PC-9 (cell line): ENCODE data around the gene SPANXN2. TPM values are rescaled to one million over a fixed set of nuclear protein-coding genes. Genes with fewer than 3 reads are reported as not detected.
A peak's percentile ranks its signal among the peaks of the same experiment; 100 is the strongest.

ENCODE experiments used
- BruUV-seq: library from RNA; stranded (reverse); fragments of 400-500 nt; replicated peaks from 2 replicates; lab custom pipeline; 2021; lab: Mats Ljungman, UMichigan
- CTCF ChIA-PET: fragments of 300-600 bp; sonication (Branson Sonifier 250); formaldehyde crosslinking; loops from one replicate; lab custom pipeline; 2022; ENCODE audit warnings: antibody characterized with exemption; lab: Charles Lee
- POLR2A ChIA-PET: fragments of 300-600 bp; sonication (Branson Sonifier 250); formaldehyde crosslinking; loops from one replicate; lab custom pipeline; 2022; ENCODE audit warnings: antibody characterized with exemption; ENCODE audit not compliant: unreplicated experiment; lab: Charles Lee
- DNase-seq, 2 experiments: peaks; one replicate each; pipeline versions ENCODE4 v3.0.0 to v3.0.0-alpha.2; 2015 to 2022; ENCODE audit warnings: mixed read lengths in 1 of 2
- H2AFZ ChIP-seq: fragments of 200-600 bp; sonication (generic); 2 replicates; pipeline ENCODE4 v1.8.1; 2017; ENCODE audit warnings: antibody characterized with exemption
- H3F3A ChIP-seq: fragments of 200-600 bp; sonication (generic); 2 replicates; pipeline ENCODE4 v1.8.1; 2017; ENCODE audit warnings: antibody characterized with exemption, mild to moderate bottlenecking, low read depth; ENCODE audit not compliant: insufficient read depth
- H3K27ac ChIP-seq: fragments of 200-600 bp; sonication (generic); 2 replicates; pipeline ENCODE4 v1.6.1; 2016; ENCODE audit warnings: mixed run types
- H3K27me3 ChIP-seq: fragments of 200-600 bp; sonication (generic); 2 replicates; pipeline ENCODE4 v1.6.1; 2016; ENCODE audit warnings: low read depth, mixed run types; ENCODE audit not compliant: insufficient read depth
- H3K36me3 ChIP-seq: fragments of 200-600 bp; sonication (generic); 2 replicates; pipeline ENCODE4 v1.6.1; 2016; ENCODE audit warnings: low read depth, mixed run types
- H3K4me1 ChIP-seq: fragments of 200-600 bp; sonication (generic); replicated peaks from 2 replicates; pipeline ENCODE4 v1.6.1; 2016; ENCODE audit warnings: mixed run types; ENCODE audit not compliant: insufficient read depth
- H3K4me2 ChIP-seq: fragments of 200-600 bp; sonication (generic); 2 replicates; pipeline ENCODE4 v1.6.1; 2017; ENCODE audit warnings: mixed run types
- H3K4me3 ChIP-seq: fragments of 200-600 bp; sonication (generic); 2 replicates; pipeline ENCODE4 v1.6.1; 2016; ENCODE audit warnings: mixed run types
- H3K79me2 ChIP-seq: fragments of 200-600 bp; sonication (generic); 2 replicates; pipeline ENCODE4 v1.6.1; 2017; ENCODE audit warnings: low read depth, mixed run types
- H3K9me2 ChIP-seq: fragments of 200-600 bp; sonication (generic); 2 replicates; pipeline ENCODE4 v1.8.1; 2017; ENCODE audit warnings: mild to moderate bottlenecking; ENCODE audit not compliant: insufficient read depth
- H3K9me3 ChIP-seq: fragments of 200-600 bp; sonication (generic); 2 replicates; pipeline ENCODE4 v1.8.1; 2016; ENCODE audit warnings: low read depth; ENCODE audit not compliant: insufficient read depth
- H4K20me1 ChIP-seq: fragments of 200-600 bp; sonication (generic); 2 replicates; pipeline ENCODE4 v1.8.1; 2017; ENCODE audit not compliant: insufficient read depth
- EZH2 ChIP-seq: fragments of 200-600 bp; sonication (generic); IDR thresholded peaks from 2 replicates; pipeline ENCODE4 v1.8.0; 2017; ENCODE audit warnings: antibody characterized with exemption, low read depth
- intact Hi-C: fragments of 100-400 bp; cut with micrococcal nuclease; formaldehyde crosslinking; loops from one replicate; pipeline ENCODE4 v1.10.0; 2022; ENCODE audit not compliant: unreplicated experiment
- total RNA-seq: library from RNA; stranded (reverse); gene quantifications from 2 replicates; pipeline ENCODE4 v1.2.3, GENCODE V29; 2021
- TF ChIP-seq, protein P1 (sequence below): fragments of 200-600 bp; sonication (generic); conservative IDR thresholded peaks from 2 replicates; pipeline ENCODE4 v1.6.1; 2017; ENCODE audit warnings: mixed run types, antibody characterized with exemption, mild to moderate bottlenecking, moderate library complexity

Gene SPANXN2
- total RNA-seq, 1 experiment from 2014 or later, result not detected

GRCh38 chrX:143664302-143664701, 56.2 kb downstream of the SPANXN2 start:
- Histone ChIP-seq H2AFZ (no peak overlapping the region), H3K4me2 (no peak overlapping the region), H3K79me2 (no peaks in the 10 kb centered on the region), H3K9me3 (no peaks in the 10 kb centered on the region), H3F3A (no peaks in the 10 kb centered on the region), H3K4me3 (no peak overlapping the region), H3K36me3 (no peaks in the 10 kb centered on the region), H3K9me2 (no peaks in the 10 kb centered on the region), H3K27ac (no peak overlapping the region), H4K20me1 (no peaks in the 10 kb centered on the region), H3K27me3 (no peaks in the 10 kb centered on the region), H3K4me1 (no peaks in the 10 kb centered on the region)
- ChIA-PET CTCF (no interaction called here), POLR2A (no interaction called here)
- no peak for TF ChIP-seq EZH2
- TF ChIP-seq, protein P1, sequence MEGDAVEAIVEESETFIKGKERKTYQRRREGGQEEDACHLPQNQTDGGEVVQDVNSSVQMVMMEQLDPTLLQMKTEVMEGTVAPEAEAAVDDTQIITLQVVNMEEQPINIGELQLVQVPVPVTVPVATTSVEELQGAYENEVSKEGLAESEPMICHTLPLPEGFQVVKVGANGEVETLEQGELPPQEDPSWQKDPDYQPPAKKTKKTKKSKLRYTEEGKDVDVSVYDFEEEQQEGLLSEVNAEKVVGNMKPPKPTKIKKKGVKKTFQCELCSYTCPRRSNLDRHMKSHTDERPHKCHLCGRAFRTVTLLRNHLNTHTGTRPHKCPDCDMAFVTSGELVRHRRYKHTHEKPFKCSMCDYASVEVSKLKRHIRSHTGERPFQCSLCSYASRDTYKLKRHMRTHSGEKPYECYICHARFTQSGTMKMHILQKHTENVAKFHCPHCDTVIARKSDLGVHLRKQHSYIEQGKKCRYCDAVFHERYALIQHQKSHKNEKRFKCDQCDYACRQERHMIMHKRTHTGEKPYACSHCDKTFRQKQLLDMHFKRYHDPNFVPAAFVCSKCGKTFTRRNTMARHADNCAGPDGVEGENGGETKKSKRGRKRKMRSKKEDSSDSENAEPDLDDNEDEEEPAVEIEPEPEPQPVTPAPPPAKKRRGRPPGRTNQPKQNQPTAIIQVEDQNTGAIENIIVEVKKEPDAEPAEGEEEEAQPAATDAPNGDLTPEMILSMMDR, result peak; percentile 79
- no peak for DNase-seq
- intact Hi-C loops, result loop anchor here (1.0 kb wide), 1 partner anchor 1526 kb away; no protein-coding TSS in a partner anchor
- no TSS peak for BruUV-seq

DNA sequence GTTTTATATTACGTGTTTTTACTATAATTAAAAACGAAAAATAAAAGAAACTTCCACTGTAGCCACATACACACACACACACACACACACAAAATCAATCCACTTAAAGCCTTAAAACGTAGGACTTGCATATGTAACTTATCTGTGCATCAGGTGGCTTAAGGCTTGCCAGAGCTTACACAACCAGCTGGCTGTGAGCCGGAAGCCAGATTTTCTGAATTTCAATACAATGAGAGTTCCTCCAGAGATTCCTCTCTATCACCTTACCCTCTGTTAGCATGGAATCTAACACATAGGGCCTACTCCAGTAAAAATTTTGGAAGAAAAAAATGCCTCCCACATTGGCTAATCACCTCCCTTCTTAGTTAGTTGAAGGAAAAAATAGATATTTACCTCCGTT, 56.8 kb downstream of the SPANXN2 start:
- H3F3A ChIP-seq, result no peaks in the 10 kb centered on the region
- H3K4me1 ChIP-seq, result no peaks in the 10 kb centered on the region
- H3K9me2 ChIP-seq, result no peaks in the 10 kb centered on the region
- no peaks in the 10 kb centered on the region for H3K9me3 ChIP-seq
- H3K4me2 ChIP-seq, result no peak overlapping the region
- no peaks in the 10 kb centered on the region for H3K36me3 ChIP-seq
- BruUV-seq, result no TSS peak
- intact Hi-C loops, result loop anchor here (1.0 kb wide), 1 partner anchor 1527 kb away; no protein-coding TSS in a partner anchor
- ChIA-PET POLR2A (no interaction called here), CTCF (no interaction called here)
- no peak for DNase-seq
- H4K20me1 ChIP-seq, result no peaks in the 10 kb centered on the region
- no peak overlapping the region for H2AFZ ChIP-seq
- TF ChIP-seq, protein P1, result no peak
- TF ChIP-seq EZH2, result no peak
- no peak overlapping the region for H3K27ac ChIP-seq
- no peak overlapping the region for H3K4me3 ChIP-seq
- no peaks in the 10 kb centered on the region for H3K27me3 ChIP-seq
- H3K79me2 ChIP-seq, result no peaks in the 10 kb centered on the region

Other genes with a start within 250 kb of the SPANXN2 start
- not detected in 2 replicates for gene SPANXN3, start 203.3 kb downstream of the SPANXN2 start, total RNA-seq
- not detected in 2 replicates for gene SLITRK4, start 84.7 kb downstream of the SPANXN2 start, total RNA-seq
- not detected in 2 replicates for gene UBE2NL, start 163.3 kb upstream of the SPANXN2 start, total RNA-seq